ENCODE data around the gene MVD.

Gene MVD

DNA sequence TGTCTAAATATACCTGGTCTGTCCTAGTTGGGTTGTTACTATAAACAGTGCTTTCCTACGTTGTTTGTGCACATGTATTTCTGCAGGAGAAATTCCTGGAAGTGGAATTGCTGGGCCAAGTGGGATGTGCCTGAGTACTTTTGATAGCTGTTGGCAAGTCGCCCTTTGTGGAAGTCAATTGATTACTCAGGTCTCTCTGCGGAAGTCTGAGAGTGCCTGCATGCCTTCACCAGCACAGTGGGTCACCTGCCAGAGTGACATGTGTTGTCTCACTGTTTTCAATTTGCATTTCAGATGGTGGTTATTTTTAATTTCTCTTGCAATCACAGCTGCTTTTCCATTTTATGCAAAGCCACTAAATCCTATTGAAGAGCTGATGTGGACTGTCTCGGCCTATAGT is 2.3 kb upstream of the MVD start:
- no peaks in the 10 kb centered on the region for H3K27me3 Mint-ChIP-seq (ENCODE audit: low read depth)
- peaks cover 19% of the 10 kb centered on the region for H3K36me3 Mint-ChIP-seq (ENCODE audit: low read depth)

DNA sequence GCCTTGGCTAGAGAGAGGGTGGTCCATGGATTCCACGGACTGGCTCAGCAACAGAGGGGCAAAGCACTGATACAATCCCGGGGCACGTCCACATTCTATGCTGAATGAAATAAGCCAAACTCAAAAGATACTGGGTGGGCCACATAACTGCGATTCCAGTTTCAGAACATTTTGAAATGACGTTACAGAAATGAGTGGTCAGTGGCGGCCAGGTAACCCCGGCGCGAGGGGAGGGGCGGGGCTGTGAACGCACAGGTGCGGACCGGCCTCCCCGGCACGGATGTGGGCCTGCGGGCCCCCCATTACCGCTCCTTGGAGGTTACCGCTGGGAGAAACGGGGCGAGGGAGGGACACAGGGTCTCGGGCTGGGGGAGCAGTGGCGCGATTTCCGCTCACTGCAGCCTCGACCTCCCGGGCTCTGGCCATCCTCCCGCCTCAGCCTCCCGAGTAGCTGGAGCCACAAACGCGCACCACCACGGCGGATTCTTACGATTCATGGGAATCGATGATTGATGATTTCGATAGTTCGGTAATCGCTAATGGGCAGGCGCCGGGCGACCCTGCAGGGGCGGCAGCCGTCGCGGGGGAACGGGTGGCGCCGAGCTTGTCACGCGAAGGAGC is 559 bp downstream of the MVD start:
- DNase-seq (ENCODE audit: low spot score), result no peak
- no peaks in the 10 kb centered on the region for H3K27me3 Mint-ChIP-seq (ENCODE audit: low read depth)
- peaks cover 15% of the 10 kb centered on the region for H3K36me3 Mint-ChIP-seq (ENCODE audit: low read depth)
- no peaks in the 10 kb centered on the region for H3K9me3 Mint-ChIP-seq
- H3K4me3 Mint-ChIP-seq, result peak overlapping the region; percentile 88
- H3K27ac Mint-ChIP-seq, result peak overlapping the region; percentile 88
- peaks cover 23% of the 10 kb centered on the region for H3K4me1 Mint-ChIP-seq (ENCODE audit: low read depth)

More for the DNA sequence above, 2.3 kb upstream of the MVD start:
- Mint-ChIP-seq H3K4me3 (peak overlapping the region; percentile 58), H3K9me3 (no peaks in the 10 kb centered on the region), H3K4me1 (ENCODE audit: low read depth) (peaks cover 23% of the 10 kb centered on the region), H3K27ac (no peak overlapping the region)
- DNase-seq (ENCODE audit: low spot score), result no peak

DNA sequence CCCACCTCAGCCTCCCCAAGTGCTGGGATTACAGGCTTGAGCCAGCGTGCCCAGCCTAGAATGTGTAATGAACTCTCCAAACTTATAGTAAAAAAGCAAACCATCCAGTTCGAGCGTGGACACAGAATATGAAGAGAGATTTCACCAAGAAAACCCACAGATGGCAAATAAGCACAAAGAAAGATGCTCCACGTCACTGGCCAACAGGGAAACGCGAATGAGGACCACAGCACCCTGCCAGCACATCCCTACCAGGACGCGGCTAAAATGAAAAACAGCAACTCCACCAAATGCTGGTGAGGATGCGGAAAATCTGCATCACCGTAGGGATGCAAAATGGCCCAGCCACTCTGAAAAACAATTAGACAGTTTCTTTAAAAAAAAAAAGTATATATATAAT is 1.4 kb downstream of the MVD start:
- Mint-ChIP-seq H3K9me3 (no peaks in the 10 kb centered on the region), H3K27ac (peak overlapping the region; percentile 68), H3K27me3 (ENCODE audit: low read depth) (no peaks in the 10 kb centered on the region), H3K4me3 (peak overlapping the region; percentile 64), H3K4me1 (ENCODE audit: low read depth) (peaks cover 22% of the 10 kb centered on the region), H3K36me3 (ENCODE audit: low read depth) (peaks cover 16% of the 10 kb centered on the region)
- no peak for DNase-seq (ENCODE audit: low spot score)

DNA sequence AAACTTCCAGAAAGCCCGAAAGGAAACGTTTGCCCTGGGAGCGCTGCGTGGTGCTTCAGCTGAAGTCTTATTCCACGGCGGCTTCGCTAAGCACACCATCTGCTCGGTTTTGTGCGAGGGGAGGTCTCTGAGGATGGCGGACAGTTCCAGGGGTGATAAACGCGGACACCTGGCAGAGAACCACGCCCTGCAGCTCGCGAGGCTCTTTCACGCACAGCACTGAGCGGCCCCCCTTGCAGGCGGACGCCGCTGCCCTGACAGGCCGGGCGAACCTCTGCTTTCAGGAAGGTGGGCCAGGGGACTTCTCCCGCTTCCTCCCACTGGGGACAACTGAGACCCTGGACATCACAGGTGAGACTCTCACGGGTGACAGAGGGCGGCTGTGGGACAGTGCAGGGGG is 3.7 kb downstream of the MVD start:
- H3K9me3 Mint-ChIP-seq, result no peaks in the 10 kb centered on the region
- H3K27me3 Mint-ChIP-seq (ENCODE audit: low read depth), result no peaks in the 10 kb centered on the region
- DNase-seq (ENCODE audit: low spot score), result no peak
- H3K36me3 Mint-ChIP-seq (ENCODE audit: low read depth), result peaks cover 14% of the 10 kb centered on the region
- no peak overlapping the region for H3K27ac Mint-ChIP-seq
- H3K4me3 Mint-ChIP-seq, result no peak overlapping the region
- H3K4me1 Mint-ChIP-seq (ENCODE audit: low read depth), result peaks cover 15% of the 10 kb centered on the region

DNA sequence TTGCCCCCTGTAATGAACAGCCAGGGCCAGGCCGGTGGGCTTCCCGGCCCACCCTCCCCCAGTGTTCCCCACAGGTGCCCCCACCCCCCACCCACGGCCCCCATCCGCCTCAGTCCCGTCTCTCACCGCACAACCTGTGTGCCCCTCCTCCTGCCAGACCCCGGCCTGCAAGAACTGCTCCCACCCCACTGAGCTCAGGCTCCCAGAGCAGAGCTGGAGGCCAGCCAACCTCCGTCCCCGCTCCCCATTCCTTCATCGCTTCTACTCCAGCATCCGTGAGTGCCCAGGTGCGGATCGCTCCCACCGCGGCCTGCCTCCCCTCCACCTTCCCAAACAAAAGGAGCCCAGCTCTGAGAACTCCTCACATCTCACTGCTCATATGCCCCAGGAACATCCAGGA is 4.2 kb downstream of the MVD start:
- no peak overlapping the region for H3K27ac Mint-ChIP-seq
- no peaks in the 10 kb centered on the region for H3K27me3 Mint-ChIP-seq (ENCODE audit: low read depth)
- DNase-seq (ENCODE audit: low spot score), result no peak
- H3K4me1 Mint-ChIP-seq (ENCODE audit: low read depth), result peaks cover 13% of the 10 kb centered on the region
- no peaks in the 10 kb centered on the region for H3K9me3 Mint-ChIP-seq
- H3K4me3 Mint-ChIP-seq, result no peak overlapping the region
- peaks cover 14% of the 10 kb centered on the region for H3K36me3 Mint-ChIP-seq (ENCODE audit: low read depth)

DNA sequence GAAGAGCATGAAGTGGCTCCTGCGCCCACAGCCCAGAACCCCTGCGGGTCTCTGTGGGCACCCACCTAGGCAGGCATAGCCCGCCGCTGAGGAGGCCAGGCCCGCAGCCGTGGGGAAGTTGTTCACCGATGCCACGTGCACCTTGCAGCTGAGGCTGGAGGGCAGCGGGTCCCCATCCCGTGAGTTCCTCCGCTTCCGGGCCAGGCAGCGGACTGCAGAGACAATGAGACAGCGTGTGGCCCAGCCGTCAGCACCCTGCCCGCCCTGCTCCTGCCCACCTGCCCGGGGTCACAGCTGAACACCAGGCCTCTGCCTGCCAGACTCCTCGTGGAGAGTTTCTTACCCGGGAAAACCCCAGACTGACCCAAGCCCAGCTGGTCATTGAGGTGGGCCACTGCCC is 5.5 kb downstream of the MVD start:
- DNase-seq (ENCODE audit: low spot score), result no peak
- H3K27ac Mint-ChIP-seq, result no peak overlapping the region
- no peak overlapping the region for H3K4me3 Mint-ChIP-seq
- no peaks in the 10 kb centered on the region for H3K9me3 Mint-ChIP-seq
- peaks cover 13% of the 10 kb centered on the region for H3K4me1 Mint-ChIP-seq (ENCODE audit: low read depth)
- H3K36me3 Mint-ChIP-seq (ENCODE audit: low read depth), result peaks cover 18% of the 10 kb centered on the region
- H3K27me3 Mint-ChIP-seq (ENCODE audit: low read depth), result no peaks in the 10 kb centered on the region

DNA sequence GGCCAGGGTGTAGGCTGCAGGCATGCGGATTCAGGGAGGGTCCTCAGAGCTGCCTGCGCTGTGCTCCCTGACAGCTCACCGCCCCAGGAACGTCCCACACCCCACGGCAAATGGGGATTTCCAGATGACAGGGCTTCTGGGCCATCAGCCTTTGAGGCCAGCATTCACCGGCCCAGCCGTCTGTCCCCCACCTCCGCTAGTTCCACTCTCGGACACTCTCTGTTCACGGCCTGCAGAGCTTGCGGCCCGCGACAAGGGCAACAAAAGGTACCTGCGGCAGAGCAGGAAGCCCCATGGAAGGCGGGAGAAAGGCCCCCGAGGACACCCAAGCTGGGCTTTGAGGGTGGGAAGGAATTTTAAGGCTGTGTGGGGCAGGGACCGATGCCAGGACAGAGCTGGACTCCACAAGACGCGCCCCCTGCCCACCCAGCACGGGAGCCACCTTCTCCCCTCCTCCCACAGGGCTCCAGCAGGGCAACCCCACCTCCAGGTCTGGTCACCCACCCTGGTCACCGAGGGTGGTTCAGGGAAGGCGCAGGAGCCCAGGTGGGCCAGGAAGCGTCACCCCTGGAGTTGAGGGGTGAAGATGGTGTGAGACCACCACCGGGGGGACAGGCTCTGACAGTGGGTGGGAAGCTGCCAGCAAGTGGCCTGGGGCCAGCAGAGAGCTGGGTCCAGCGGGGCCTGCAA is 6.5 kb downstream of the MVD start:
- Mint-ChIP-seq H3K36me3 (ENCODE audit: low read depth) (peaks cover 18% of the 10 kb centered on the region), H3K27ac (peak overlapping the region; percentile 26)
- DNase-seq (ENCODE audit: low spot score), result no peak

DNA sequence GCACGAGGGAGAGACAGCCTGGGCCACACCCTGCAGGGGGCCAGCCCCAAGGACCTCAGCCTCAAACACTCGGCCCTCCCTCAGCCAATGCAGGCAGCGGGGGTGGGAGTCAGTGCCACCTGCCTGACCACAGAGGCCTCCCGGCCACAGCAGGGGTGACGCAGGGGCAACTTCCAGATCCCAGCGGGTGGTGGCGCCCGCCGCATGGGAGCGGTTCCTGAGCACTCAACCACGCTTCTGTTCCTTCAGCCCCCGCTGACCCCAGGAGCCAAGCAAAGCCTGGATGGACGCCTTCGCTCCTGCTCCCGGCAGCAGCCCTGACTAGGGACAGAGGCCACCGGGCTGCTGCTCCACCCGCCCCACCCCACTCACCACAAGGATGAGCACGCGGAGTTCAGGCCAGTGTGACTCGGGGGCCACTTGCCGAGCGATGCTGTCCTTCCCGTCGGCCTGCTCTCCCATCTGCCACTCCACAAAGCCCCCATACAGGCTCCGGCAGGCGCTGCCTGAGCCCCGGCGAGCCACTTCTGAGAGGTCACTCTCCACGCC is 7.1 kb downstream of the MVD start:
- Mint-ChIP-seq H3K4me3 (no peak overlapping the region), H3K36me3 (ENCODE audit: low read depth) (peaks cover 18% of the 10 kb centered on the region), H3K27me3 (ENCODE audit: low read depth) (no peaks in the 10 kb centered on the region), H3K27ac (no peak overlapping the region), H3K4me1 (ENCODE audit: low read depth) (peaks cover 7% of the 10 kb centered on the region), H3K9me3 (no peaks in the 10 kb centered on the region)
- DNase-seq (ENCODE audit: low spot score), result no peak

More for the DNA sequence above, 6.5 kb downstream of the MVD start:
- Mint-ChIP-seq H3K9me3 (no peaks in the 10 kb centered on the region), H3K27me3 (ENCODE audit: low read depth) (no peaks in the 10 kb centered on the region), H3K4me1 (ENCODE audit: low read depth) (peaks cover 8% of the 10 kb centered on the region), H3K4me3 (no peak overlapping the region)

DNA sequence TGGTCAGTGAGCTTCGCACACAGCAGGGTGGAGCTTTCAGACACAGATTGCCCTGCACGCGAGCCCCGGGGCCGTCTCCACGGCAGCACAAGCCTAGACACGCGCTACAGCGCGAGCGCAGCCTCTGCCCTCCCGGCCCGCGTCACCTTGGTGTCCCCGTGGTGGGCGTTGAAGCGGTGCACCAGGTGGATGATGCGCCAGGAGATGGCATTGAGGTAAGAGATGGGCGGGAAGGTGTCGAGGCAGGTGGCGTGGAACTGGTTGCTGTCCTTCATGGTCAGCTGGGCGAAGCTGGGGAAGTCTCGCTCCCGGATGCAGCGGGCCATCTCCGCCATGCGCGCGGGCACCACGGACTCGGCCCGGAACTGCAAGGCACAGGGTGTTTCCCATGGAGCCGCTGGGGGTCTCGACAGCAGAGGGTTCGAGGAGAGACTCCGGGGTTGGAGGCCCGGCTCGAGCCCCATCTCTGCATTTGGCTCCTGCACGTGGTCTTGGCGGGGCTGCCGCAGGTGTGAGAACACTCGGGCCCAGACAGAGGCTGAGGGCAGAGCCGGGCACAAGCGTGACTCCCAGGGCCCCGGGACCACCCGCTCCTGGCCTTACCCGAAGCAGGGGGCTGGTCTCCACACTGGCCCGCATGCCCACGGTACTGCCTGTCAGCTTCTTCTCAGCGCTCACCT is 7.7 kb downstream of the MVD start:
- H3K4me3 Mint-ChIP-seq, result no peak overlapping the region
- H3K27ac Mint-ChIP-seq, result no peak overlapping the region
- H3K36me3 Mint-ChIP-seq (ENCODE audit: low read depth), result peaks cover 17% of the 10 kb centered on the region
- peaks cover 6% of the 10 kb centered on the region for H3K4me1 Mint-ChIP-seq (ENCODE audit: low read depth)
- H3K27me3 Mint-ChIP-seq (ENCODE audit: low read depth), result no peaks in the 10 kb centered on the region
- DNase-seq (ENCODE audit: low spot score), result no peak
- H3K9me3 Mint-ChIP-seq, result no peaks in the 10 kb centered on the region

DNA sequence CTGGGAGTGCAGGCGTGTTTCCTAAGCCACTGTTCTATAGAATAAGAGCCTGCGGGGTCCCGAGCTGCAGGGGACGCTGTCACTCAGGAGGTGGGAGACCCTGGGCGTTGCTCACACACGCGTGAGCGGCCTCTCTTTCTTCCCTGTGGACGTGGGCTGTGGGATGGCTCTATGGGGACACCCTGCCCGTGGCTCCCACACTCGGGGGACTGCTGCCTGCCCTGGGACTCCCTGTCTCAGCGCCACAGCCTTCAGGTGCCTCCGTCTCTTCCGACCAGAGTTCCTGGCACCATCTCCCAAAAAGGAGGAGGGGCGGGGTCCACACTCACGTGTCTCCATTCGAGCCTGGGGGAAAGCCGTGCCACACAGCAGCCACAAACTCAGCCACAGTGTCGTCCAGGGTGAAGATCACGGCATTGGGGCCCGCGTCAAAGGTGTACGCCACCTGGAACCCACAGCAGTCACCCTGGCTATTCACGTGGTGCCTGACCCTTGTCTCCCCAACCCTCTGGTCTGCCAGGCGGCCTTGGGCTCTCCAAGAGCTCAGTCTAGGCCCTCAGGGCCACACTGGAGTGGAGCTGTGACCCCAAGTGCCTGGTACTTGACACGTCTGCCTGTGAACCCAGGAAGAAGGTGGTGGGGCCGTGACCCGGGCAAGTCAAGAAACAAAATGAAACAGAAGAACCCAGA is 8.4 kb downstream of the MVD start:
- H3K27ac Mint-ChIP-seq, result no peak overlapping the region

DNA sequence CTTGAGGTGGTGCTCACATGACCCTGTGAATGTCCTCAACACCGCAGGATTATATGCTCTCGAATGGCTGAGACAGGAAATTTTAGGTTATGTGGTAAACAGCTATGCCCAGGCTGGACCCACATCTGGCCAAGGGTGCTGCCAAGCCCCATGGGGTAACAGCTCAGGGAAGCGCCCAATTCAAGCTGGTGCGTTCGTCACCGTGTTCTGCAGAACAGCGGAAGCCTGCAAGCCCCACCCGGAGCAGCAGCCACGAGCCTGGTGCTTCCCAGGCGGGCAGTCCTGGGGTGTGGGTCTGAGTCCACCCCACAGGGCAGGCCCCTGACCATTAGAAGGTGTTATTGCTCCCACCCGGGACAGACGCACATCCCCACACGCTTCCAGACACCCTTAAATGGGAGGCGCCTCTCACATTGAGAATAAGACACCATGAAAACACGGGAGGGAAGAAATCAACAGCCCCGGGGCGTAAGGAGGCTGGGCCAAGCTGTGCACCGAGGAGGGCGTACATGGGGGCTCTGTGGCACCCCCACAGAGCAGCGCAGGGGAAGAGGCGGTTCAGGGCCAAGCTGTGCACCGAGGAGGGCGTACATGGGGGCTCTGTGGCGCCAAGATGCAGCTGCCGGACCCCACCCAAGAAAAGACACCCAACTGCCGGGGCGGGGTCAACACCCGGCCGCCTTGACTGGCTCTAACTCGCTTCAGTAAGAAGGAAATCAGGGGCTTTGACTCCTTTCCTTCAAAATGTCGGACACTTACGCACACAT is 9.1 kb downstream of the MVD start:
- Mint-ChIP-seq H3K9me3 (no peaks in the 10 kb centered on the region), H3K4me3 (no peak overlapping the region), H3K27me3 (ENCODE audit: low read depth) (no peaks in the 10 kb centered on the region), H3K36me3 (ENCODE audit: low read depth) (peaks cover 20% of the 10 kb centered on the region), H3K27ac (peak overlapping the region; percentile 56), H3K4me1 (ENCODE audit: low read depth) (peaks cover 12% of the 10 kb centered on the region)
- DNase-seq (ENCODE audit: low spot score), result no peak

More for the DNA sequence above, 8.4 kb downstream of the MVD start:
- no peak for DNase-seq (ENCODE audit: low spot score)
- Mint-ChIP-seq H3K4me1 (ENCODE audit: low read depth) (peaks cover 7% of the 10 kb centered on the region), H3K4me3 (no peak overlapping the region), H3K27me3 (ENCODE audit: low read depth) (no peaks in the 10 kb centered on the region), H3K36me3 (ENCODE audit: low read depth) (peaks cover 17% of the 10 kb centered on the region), H3K9me3 (no peaks in the 10 kb centered on the region)

DNA sequence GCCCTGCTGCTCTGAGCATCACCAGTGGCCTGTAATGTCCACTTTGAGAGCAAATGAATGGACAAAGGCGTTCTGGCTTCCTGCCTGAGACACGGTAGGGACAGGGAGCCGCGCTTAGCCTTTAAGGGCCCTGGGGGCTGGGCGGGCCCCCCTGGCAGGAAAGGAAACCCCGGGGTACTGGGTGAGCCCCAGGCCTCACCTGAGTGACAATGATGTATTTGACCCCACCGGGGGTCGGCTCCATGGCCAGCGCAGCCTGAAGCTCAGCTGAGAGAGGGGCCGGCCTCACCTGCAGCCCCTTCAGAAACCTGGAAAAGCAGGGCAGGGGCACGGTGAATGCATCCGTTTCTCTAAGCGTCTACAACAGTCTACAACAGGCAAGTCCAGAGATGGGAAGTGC is 9.8 kb downstream of the MVD start:
- Mint-ChIP-seq H3K9me3 (no peaks in the 10 kb centered on the region), H3K4me1 (ENCODE audit: low read depth) (peaks cover 12% of the 10 kb centered on the region), H3K36me3 (ENCODE audit: low read depth) (peaks cover 20% of the 10 kb centered on the region), H3K27me3 (ENCODE audit: low read depth) (no peaks in the 10 kb centered on the region), H3K27ac (peak overlapping the region; percentile 56), H3K4me3 (no peak overlapping the region)
- DNase-seq (ENCODE audit: low spot score), result no peak

DNA sequence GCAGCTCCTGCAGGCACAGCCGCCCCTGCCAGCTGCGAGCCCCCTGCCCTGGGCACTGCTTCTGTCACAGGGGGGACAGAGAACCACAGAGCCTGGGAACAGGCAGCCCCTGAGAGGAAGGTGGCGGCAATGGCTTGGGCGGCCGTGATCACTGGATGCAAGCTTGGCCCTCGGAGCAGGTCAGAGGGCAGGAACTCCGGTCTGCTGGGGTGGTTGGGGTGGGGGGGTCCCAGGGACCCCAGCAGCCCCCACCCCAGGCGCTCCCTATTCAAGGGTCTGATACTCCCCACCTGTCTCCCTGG is 10.2 kb downstream of the MVD start:
- Mint-ChIP-seq H3K36me3 (ENCODE audit: low read depth) (peaks cover 20% of the 10 kb centered on the region), H3K27ac (peak overlapping the region; percentile 26), H3K4me3 (no peak overlapping the region), H3K27me3 (ENCODE audit: low read depth) (no peaks in the 10 kb centered on the region), H3K4me1 (ENCODE audit: low read depth) (peaks cover 12% of the 10 kb centered on the region), H3K9me3 (no peaks in the 10 kb centered on the region)
- no peak for DNase-seq (ENCODE audit: low spot score)
